HepG2 (cell line): ENCODE data around the gene SCRT2. TPM values are rescaled to one million over a fixed set of nuclear protein-coding genes. Genes with fewer than 3 reads are reported as not detected.

Experiments used
- ATM ChIP-seq: fragments of 450-650 bp; IDR thresholded peaks from 2 replicates; pipeline ENCODE4 v1.7.1; 2017; ENCODE audit warnings: mild to moderate bottlenecking, borderline replicate concordance
- CBX2 ChIP-seq, 2 experiments: fragments of 200-600 bp in 1 of 2; sonication (generic); formaldehyde crosslinking in 1 of 2; IDR thresholded peaks; 2 replicates each; pipeline versions ENCODE4 v1.7.0 to v1.8.1; 2018 to 2022; ENCODE audit warnings: low read depth in 2 of 2, low read length in 1 of 2, mild to moderate bottlenecking in 1 of 2, missing genetic modification reagents in 1 of 2
- JDP2 ChIP-seq: sonication (generic); formaldehyde crosslinking; IDR thresholded peaks from 2 replicates; pipeline ENCODE4 v1.8.1; 2022; ENCODE audit warnings: missing genetic modification reagents, borderline replicate concordance
- KDM3A ChIP-seq: IDR thresholded peaks from 2 replicates; pipeline ENCODE4 v1.6.1; 2018; ENCODE audit warnings: low read depth, missing compliant biosample characterization
- NCOA1 ChIP-seq: sonication (generic); formaldehyde crosslinking; IDR thresholded peaks from 2 replicates; pipeline ENCODE4 v1.9.0; 2021; ENCODE audit warnings: missing genetic modification reagents
- NCOA5 ChIP-seq: sonication (generic); formaldehyde crosslinking; IDR thresholded peaks from 2 replicates; pipeline ENCODE4 v1.4.0; 2020; ENCODE audit warnings: missing genetic modification reagents
- SAFB2 ChIP-seq: sonication (generic); formaldehyde crosslinking; IDR thresholded peaks from 2 replicates; pipeline ENCODE4 v1.5.1; 2020; ENCODE audit warnings: missing genetic modification reagents, low read depth, mild to moderate bottlenecking, borderline replicate concordance
- SMYD3 ChIP-seq: sonication (generic); formaldehyde crosslinking; IDR thresholded peaks from 2 replicates; pipeline ENCODE4 v1.8.1; 2023; ENCODE audit warnings: mild to moderate bottlenecking, missing genetic modification reagents
- SOX13 ChIP-seq, 3 experiments: fragments of 450-650 bp in 1 of 3; sonication (generic) in 1 of 3; formaldehyde crosslinking in 1 of 3; IDR thresholded peaks in 2 of 3; conservative IDR thresholded peaks in 1 of 3; 2 replicates each; pipeline versions ENCODE4 v1.5.0 to v1.6.1; 2016 to 2020; ENCODE audit warnings: antibody characterized with exemption in 1 of 3, mild to moderate bottlenecking in 1 of 3, missing compliant biosample characterization in 1 of 3, missing genetic modification reagents in 1 of 3, moderate library complexity in 1 of 3
- TAF15 ChIP-seq: fragments of 200-400 bp; formaldehyde crosslinking; IDR thresholded peaks from one replicate; pipeline ENCODE4 v1.6.1; 2018; ENCODE audit warnings: mild to moderate bottlenecking, low read depth, low read length; ENCODE audit not compliant: poor library complexity, severe bottlenecking
- ZNF12 ChIP-seq: sonication (generic); formaldehyde crosslinking; IDR thresholded peaks from 2 replicates; pipeline ENCODE4 v1.5.0; 2020; ENCODE audit warnings: missing genetic modification reagents
- ZNF160 ChIP-seq: sonication (generic); formaldehyde crosslinking; IDR thresholded peaks from 2 replicates; pipeline ENCODE4 v1.8.0; 2022; ENCODE audit warnings: mild to moderate bottlenecking, inconsistent platforms, missing genetic modification reagents
- ZNF207 ChIP-seq: fragments of 450-650 bp; IDR thresholded peaks from 2 replicates; pipeline ENCODE4 v1.6.1; 2016; ENCODE audit warnings: antibody characterized with exemption, borderline replicate concordance
- ZNF367 ChIP-seq: sonication (generic); formaldehyde crosslinking; IDR thresholded peaks from 2 replicates; pipeline ENCODE4 v1.4.0; 2020; ENCODE audit warnings: missing genetic modification reagents, borderline replicate concordance
- ZNF644 ChIP-seq: IDR thresholded peaks from 2 replicates; pipeline ENCODE4 v1.6.1; 2016; ENCODE audit warnings: low read depth
- ZNF709 ChIP-seq: sonication (generic); formaldehyde crosslinking; IDR thresholded peaks from 2 replicates; pipeline ENCODE4 v1.5.0; 2020; ENCODE audit warnings: mild to moderate bottlenecking, missing genetic modification reagents
- ZNF713 ChIP-seq: sonication (generic); formaldehyde crosslinking; IDR thresholded peaks from 2 replicates; pipeline ENCODE4 v1.4.0; 2020; ENCODE audit warnings: mild to moderate bottlenecking, missing genetic modification reagents
- polyA plus RNA-seq, 8 experiments: library from polyadenylated mRNA; depleted of rRNA in 3 of 8; stranded (reverse) in 7 of 8; unstranded in 1 of 8; fragments of >200 nt; fragmentation: Illumina TruSeq in 4 of 8; extraction: Trizol in 4 of 8; gene quantifications; 2 replicates each; pipeline versions ENCODE4 v1.2.1 to v1.2.3, GENCODE V29; 2011 to 2016; ENCODE audit warnings: low read depth in 4 of 8, missing spikeins in 1 of 8, mixed read lengths in 1 of 8; ENCODE audit not compliant: insufficient read depth in 1 of 8
- total RNA-seq, 5 experiments: library from RNA; depleted of rRNA; stranded (reverse); fragments of >200 nt; fragmentation: Illumina TruSeq; extraction: Trizol; gene quantifications; 2 replicates each; pipeline ENCODE4 v1.2.3, GENCODE V29; 2016; ENCODE audit warnings: low read depth in 1 of 5
- TF ChIP-seq, protein P1 (sequence below): sonication (generic); formaldehyde crosslinking; IDR thresholded peaks from 2 replicates; pipeline ENCODE4 v1.8.1; 2023; ENCODE audit warnings: mild to moderate bottlenecking, inconsistent platforms, moderate library complexity, missing genetic modification reagents, borderline replicate concordance
- TF ChIP-seq, protein P2 (sequence below): sonication (generic); formaldehyde crosslinking; conservative IDR thresholded peaks from 2 replicates; pipeline ENCODE4 v1.4.0; 2020; ENCODE audit warnings: missing genetic modification reagents
- TF ChIP-seq, protein P3 (sequence below): sonication (generic); formaldehyde crosslinking; IDR thresholded peaks from 2 replicates; pipeline ENCODE4 v1.4.0; 2020; ENCODE audit warnings: mild to moderate bottlenecking, missing genetic modification reagents
- TF ChIP-seq, protein P4 (sequence below): sonication (generic); formaldehyde crosslinking; conservative IDR thresholded peaks from 2 replicates; pipeline ENCODE4 v1.4.0; 2020; ENCODE audit warnings: mild to moderate bottlenecking, missing genetic modification reagents, moderate library complexity

The SCRT2 gene
- total and polyA plus RNA-seq, 2 of the 13 experiments (the other 11 are each of a cell fraction or from before 2014, with no cell fraction given): not detected

DNA sequence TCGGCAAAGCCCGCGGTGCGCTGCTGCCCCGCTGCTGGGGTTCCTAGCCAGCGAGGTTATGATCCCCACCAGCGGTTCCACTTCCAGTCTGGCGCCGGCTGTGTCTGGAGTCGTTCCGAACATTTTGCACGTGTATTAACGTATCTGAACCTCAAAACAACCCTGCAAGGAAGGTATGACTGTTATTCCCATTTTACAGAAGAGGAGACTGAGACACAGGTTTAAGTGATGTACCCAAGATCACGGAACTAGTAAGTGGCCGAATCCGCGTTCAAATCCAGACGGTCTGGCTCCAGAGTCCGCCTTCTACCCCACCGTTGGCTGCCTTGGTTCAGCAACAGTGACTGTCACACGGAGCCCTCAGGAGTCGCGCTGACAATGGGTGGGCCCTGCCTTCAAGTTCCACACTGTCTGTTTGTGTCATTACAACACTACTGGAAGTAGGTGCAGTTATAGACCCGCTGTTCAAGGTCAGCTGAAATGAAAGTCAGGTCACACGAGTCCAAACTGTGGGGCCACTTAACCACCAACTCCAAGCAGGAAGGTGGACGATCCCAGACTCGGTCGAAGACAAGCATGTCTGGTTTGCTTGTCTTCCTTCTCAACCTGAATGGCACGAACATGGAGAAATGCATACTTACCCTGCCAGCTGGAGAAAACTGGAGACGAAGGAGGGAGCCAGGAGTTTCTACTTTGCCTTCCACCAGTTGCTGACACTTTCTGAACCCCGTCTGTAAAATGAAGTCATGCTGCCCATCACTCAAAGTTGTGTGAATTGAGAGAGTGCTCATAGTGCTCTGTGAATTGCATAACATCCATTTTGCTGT, 21.8 kb downstream of the SCRT2 start (continued):
- 0 out of 2 replicates have a peak, but pooled peaks have one; percentile 41 for TF ChIP-seq ZNF160
- TF ChIP-seq TAF15: no peak
- TF ChIP-seq, protein P1, sequence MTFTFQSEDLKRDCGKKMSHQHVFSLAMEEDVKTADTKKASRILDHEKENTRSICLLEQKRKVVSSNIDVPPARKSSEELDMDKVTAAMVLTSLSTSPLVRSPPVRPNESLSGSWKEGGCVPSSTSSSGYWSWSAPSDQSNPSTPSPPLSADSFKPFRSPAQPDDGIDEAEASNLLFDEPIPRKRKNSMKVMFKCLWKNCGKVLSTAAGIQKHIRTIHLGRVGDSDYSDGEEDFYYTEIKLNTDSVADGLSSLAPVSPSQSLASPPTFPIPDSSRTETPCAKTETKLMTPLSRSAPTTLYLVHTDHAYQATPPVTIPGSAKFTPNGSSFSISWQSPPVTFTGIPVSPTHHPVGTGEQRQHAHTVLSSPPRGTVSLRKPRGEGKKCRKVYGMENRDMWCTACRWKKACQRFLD (CRISPR knock-in tag): no peak
- TF ChIP-seq, protein P2, sequence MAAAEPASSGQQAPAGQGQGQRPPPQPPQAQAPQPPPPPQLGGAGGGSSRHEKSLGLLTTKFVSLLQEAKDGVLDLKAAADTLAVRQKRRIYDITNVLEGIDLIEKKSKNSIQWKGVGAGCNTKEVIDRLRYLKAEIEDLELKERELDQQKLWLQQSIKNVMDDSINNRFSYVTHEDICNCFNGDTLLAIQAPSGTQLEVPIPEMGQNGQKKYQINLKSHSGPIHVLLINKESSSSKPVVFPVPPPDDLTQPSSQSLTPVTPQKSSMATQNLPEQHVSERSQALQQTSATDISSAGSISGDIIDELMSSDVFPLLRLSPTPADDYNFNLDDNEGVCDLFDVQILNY (CRISPR knock-in tag): no peak
- no peak for TF ChIP-seq ZNF207
- peak; percentile 60; the same call in 1 of the 2 replicates for TF ChIP-seq ZNF644
- no peak for TF ChIP-seq ATM
- TF ChIP-seq, protein P3, sequence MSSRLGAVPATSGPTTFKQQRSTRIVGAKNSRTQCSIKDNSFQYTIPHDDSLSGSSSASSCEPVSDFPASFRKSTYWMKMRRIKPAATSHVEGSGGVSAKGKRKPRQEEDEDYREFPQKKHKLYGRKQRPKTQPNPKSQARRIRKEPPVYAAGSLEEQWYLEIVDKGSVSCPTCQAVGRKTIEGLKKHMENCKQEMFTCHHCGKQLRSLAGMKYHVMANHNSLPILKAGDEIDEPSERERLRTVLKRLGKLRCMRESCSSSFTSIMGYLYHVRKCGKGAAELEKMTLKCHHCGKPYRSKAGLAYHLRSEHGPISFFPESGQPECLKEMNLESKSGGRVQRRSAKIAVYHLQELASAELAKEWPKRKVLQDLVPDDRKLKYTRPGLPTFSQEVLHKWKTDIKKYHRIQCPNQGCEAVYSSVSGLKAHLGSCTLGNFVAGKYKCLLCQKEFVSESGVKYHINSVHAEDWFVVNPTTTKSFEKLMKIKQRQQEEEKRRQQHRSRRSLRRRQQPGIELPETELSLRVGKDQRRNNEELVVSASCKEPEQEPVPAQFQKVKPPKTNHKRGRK (CRISPR knock-in tag): peak; percentile 72; the same call in 1 of the 2 replicates
- TF ChIP-seq ZNF367 (CRISPR knock-in tag): no peak
- TF ChIP-seq SAFB2: no peak
- TF ChIP-seq ZNF12 (CRISPR knock-in tag): peak; percentile 89
- TF ChIP-seq KDM3A (CRISPR knock-in tag): no peak
- no peak for TF ChIP-seq NCOA5 (CRISPR knock-in tag)
- no peak for TF ChIP-seq SOX13 (IDR thresholded peaks at IDR 0.05)
- no peak; a peak in 1 of 4 replicates for TF ChIP-seq SOX13 (CRISPR knock-in tag; conservative IDR thresholded peaks at IDR 0.05 in 1 of 2, IDR thresholded peaks at IDR 0.05 in 1 of 2)
- no peak for TF ChIP-seq JDP2
- TF ChIP-seq NCOA1 (CRISPR knock-in tag): no peak
- TF ChIP-seq, protein P4, sequence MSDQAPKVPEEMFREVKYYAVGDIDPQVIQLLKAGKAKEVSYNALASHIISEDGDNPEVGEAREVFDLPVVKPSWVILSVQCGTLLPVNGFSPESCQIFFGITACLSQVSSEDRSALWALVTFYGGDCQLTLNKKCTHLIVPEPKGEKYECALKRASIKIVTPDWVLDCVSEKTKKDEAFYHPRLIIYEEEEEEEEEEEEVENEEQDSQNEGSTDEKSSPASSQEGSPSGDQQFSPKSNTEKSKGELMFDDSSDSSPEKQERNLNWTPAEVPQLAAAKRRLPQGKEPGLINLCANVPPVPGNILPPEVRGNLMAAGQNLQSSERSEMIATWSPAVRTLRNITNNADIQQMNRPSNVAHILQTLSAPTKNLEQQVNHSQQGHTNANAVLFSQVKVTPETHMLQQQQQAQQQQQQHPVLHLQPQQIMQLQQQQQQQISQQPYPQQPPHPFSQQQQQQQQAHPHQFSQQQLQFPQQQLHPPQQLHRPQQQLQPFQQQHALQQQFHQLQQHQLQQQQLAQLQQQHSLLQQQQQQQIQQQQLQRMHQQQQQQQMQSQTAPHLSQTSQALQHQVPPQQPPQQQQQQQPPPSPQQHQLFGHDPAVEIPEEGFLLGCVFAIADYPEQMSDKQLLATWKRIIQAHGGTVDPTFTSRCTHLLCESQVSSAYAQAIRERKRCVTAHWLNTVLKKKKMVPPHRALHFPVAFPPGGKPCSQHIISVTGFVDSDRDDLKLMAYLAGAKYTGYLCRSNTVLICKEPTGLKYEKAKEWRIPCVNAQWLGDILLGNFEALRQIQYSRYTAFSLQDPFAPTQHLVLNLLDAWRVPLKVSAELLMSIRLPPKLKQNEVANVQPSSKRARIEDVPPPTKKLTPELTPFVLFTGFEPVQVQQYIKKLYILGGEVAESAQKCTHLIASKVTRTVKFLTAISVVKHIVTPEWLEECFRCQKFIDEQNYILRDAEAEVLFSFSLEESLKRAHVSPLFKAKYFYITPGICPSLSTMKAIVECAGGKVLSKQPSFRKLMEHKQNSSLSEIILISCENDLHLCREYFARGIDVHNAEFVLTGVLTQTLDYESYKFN: peak; percentile 61; the same call in 1 of the 2 replicates
- TF ChIP-seq ZNF713 (CRISPR knock-in tag): no peak
- TF ChIP-seq ZNF709: no peak; the same call in 1 of the 2 replicates
- TF ChIP-seq SMYD3 (CRISPR knock-in tag): no peak
- no peak; the same call in 1 of the 2 replicates for TF ChIP-seq CBX2 (IDR thresholded peaks at IDR 0.05; ENCODE audit: low read depth, low read length)
- 0 out of 2 replicates have a peak, but pooled peaks have one; percentile 11 for TF ChIP-seq CBX2 (CRISPR knock-in tag; IDR thresholded peaks at IDR 0.05; ENCODE audit: low read depth)
